GM19395 (cell line): ENCODE results near the gene AGPAT2.
"Not testable (repeated sequence)": the region's sequence is repeated elsewhere in the genome, so short reads cannot be mapped to it uniquely, and the experiment has no call there.

Experiments
- ATAC-seq: cut with Tn5 transposase; IDR thresholded peaks from one replicate; pipeline ENCODE4 v1.9.1; 2021; ENCODE audit warnings: mild to moderate bottlenecking, moderate library complexity; ENCODE audit not compliant: unreplicated experiment

AGPAT2 gene

DNA sequence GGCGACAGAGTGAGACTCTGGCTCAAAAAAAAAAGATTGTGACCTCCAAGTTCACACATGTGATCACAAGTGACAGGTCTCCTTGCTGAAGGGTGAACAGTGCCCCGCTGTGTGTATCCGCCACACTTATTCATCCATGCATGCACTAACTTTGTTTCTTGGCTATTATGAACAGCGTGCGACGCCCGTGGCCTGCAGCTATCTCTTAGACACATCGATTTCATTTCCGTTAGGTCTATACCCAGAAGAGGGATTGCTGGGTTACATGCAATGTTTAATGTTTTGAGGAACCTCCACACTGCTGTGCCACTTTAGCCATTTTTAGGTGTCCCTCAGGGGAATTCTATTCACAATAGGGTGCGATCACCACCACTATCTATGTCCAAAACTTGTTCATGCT, 36.6 kb downstream of the AGPAT2 start:
- ATAC-seq, result no peak

DNA sequence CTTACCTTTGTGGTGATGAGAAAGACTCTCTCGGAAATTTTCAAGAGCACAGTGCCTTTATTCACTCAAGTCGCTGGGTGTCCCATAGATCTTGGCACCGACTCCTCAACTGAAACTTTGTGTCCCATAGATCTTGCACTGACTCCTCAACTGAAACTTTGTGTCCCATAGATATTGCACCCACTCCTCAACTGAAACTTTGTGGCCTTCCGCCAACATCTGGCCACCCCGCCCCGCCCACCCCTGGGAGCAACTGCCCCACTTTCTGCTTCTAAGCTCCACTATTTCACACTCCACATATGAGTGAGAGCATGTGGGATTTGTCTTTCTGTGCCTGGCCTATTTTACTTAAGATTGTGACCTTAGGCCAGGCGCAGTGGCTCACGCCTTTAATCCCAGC, 37.2 kb downstream of the AGPAT2 start:
- no peak for ATAC-seq

DNA sequence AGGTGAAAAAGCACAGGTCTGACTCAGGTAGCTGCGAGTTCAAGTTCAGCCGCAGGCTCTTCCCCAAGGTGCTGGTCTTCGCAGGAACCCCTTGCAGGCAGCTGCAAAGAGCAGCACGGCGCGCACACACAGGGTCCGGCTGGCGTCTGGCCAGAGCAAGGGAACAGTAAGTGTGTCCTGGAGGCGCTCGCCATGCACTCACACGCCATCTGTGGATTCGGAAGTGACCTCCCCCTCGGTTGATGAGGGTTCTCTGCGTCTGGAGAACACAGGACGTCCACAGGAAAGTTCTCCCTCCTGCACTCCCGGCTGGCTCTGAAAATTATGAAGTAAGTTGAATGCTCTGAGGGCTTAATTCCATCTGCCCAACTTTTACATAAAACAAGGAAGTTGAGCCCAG, 38.5 kb downstream of the AGPAT2 start:
- no peak for ATAC-seq

DNA sequence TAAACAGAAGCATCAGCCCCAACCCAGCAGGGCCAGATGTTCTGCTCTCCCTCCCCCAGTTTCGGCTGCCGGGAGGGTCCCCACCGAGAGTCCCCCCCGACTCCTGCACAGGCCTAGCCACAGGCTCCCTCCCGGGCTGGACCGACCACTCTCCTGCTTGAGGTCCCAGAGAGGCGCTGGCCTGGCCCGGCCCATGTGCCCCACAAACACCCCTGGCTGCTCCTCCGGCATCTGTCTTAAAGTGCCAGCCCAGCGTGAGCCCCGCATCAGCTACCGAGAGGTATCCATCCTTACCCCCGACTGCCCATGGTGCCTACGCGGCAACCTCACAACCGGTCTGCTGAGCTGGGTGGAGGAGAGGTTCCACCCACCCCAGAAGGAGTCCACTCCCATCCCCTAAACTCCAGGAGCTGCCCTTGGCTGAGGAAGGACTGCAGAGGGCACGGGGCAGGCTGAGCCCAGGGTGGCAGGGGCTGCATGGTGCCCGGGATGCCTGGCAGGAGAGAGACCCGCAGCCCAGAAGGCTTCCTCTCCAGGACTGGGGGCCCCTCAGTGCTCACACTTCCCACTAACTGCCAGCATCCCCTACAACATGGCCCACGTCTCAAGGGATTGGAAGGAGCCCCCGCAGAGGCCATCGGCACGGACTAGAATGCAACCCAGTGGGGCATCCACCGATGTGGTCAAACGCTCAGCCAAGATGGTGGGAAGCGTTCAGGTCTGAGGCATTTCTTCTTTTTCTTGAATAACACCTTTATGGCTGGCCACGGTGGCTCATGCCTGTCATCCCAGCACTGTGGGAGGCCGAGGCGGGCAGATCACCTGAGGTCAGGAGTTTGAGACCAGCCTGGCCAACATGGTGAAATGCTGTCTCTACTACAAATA, 40.2 kb downstream of the AGPAT2 start:
- ATAC-seq, result no peak

DNA sequence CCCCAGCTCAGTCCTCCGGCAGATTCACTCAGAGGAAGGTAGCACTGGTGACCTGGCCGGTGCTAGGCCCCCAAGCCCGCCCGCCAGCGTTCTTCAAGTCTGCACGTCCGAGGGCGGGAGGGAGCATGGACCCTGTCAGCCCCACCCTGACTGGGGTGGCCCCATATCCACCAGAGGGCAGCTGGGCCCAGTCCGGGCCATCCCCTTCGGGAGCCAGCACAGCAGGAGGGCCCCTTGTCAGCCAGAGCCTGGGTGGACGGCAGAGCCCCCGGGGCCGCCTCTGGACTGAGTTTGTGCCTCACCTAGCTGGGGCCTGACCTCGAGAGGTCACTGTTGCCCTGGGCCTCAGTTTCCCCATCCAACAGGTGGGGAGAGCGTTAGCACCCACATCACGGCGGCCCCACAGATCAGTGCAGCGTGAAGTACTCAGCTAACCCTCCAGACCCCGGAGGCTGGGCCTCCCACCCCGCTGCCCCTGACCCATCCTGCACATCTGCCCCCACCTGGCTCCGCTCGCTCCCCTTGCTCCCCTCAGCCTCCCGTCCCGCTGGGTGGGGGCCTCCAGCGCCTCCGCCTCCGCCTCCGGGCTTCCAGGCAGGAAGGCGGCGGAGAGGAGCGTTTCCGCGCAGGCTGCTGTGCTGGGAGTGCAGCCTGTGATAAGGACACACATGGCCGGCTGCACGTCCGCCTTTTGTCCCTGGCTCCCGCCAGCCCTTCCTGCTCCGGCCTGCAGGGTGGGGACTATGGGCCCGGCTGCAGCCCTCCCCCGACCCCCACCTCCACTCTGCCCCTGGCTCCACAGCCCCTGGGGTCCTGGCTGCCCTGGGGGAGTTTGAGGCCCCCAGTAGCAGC, 41.1 kb downstream of the AGPAT2 start:
- ATAC-seq, result no peak

DNA sequence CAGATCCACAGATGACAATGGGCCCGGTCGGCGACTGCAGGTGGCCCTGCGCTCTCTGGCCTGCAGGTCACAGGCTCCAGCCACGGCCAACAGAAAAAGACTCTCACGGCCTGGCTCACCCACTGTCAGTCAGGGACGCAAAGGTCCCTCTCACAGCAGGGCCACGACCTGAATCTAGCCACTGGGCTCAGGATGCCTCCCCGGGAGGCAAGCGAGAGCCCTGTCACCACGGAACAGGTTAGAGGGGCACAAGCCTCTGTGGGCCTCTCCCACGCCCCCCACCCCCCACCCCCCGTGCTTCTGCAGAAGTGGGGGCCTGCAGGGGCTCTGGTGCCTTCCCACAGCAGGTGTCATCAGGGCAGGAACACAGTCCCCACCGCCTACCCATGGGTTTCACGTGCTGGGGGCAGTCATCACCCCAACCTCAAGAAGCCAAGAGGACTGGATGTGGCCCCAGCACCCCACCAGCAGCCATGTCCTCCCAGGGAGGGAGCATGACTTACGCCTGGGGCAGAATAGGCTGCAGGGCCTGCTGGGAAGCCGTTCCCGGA, 41.8 kb downstream of the AGPAT2 start:
- no peak for ATAC-seq

GRCh38 chr9:136644593-136645351, 42.5 kb downstream of the AGPAT2 start:
- ATAC-seq, result no peak

DNA sequence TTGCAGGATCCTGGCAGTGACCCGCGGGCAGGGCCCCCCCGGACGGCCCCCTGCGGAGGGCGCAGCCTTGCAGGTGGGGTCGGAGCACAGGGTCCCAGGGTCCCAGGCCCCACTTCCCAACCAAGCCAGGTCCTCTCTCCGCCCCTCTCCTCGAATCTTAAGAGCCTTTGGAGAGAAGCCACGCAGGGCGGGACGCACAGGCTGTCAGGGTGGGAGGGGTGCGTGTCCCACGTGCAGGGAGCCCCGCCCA, 43.0 kb downstream of the AGPAT2 start:
- ATAC-seq, result no peak

- no peak for ATAC-seq
These were observed 43.5 kb downstream of the AGPAT2 start for GRCh38 chr9:136643596-136644342.

DNA sequence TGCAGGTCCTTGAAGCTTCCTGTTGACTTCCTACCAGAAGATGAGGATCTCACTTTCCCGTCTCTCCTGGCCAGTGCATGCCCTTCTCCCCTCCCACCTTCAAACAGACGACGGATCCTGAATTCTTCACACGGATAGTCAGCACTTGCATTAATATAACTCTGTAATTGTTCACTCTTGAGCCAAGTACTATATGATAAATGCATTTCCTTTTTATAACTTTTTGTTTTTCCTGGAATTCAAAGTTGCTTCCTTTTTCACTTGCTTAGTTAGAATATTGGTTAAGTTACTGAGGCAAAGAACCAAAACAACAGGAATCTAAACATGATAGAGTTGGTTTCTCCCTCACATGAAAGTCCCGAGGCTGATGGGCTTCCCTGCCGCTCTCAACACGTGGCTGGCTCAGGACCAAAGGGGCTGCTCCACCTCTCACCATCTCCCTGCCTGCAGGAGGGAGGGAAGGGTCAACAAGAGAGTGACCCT, 44.8 kb downstream of the AGPAT2 start:
- no peak for ATAC-seq

DNA sequence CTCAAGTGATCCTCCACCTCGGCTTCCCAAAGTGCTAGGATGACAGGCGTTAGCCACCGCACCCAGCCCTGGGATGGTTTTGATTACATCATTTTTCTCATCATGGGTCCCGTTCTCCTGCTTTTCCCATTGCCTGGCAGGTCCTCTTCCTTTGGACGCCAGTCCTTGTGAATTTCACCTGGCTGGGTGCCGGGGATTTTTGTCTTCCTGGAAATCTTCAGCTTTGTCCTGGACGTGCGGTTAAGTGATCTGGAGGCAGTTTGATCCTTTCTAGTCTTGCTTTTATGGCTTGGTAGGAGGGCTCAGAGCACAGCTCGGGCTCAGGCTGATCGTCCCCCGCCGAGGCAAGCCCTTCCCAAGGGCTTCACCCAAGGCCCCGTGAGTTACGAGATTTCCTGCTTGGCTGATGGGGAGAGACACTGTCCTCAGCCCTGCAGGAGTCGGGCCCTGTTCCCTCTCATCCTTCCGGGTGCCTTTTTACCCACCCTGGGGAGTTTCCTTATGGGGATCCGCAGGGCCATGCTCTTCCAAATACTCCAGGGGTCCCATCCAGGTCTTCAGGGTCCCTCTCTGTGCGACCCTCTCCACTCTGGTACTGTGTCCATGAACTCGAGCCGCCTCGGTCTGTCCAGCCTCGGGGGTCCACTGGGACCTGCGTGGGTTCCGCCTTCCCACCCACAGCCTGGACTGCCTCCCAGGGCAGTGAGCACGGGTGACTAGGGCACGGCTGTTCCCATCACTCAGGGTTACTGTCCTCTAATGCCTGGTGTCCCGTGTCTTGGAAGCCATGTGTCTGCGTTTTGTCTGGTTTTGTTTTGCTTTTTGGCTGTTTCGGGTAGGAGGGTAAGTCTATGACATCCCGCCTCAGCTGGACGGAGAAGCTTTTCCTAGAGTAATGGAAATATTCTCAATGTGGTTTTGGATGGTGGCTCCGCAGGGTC, 46.8 kb downstream of the AGPAT2 start:
- no peak for ATAC-seq

DNA sequence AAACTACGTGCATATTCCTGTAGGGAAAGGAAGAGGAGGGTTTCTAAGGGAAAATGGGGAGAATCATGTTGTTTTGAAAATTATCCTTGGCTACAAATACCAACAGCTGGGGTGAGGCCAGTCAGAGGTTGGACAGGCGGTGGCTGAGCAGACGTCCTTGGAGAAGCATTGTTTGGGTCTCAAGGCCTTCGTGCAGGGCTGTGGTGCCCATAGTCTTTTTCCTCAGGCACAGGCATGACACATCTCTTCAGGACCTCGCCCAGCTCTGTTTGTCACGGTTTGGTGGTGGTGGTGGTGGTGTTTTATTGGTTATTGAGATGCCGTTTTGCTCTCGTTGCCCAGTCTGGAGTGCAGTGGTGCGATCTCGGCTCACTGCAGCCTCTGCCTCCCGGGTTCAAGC, 52.4 kb downstream of the AGPAT2 start:
- ATAC-seq, result no peak

GRCh38 chr9:136632491-136633106, 54.7 kb downstream of the AGPAT2 start:
- ATAC-seq, result not testable (repeated sequence)

DNA sequence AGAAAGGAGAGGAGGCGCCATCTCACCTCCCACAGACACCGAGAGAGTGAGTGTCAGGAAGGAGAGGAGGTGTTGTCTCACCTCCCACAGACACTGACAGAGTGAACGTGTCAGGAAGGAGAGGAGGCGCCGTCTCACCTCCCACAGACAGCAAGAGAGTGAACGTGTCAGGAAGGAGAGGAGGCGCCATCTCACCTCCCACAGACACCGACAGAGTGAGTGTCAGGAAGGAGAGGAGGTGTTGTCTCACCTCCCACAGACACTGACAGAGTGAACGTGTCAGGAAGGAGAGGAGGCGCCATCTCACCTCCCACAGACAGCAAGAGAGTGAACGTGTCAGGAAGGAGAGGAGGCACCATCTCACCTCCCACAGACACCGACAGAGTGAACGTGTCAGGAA, 55.2 kb downstream of the AGPAT2 start:
- not testable (repeated sequence) for ATAC-seq

GRCh38 chr9:136631038-136632000, 55.9 kb downstream of the AGPAT2 start:
- ATAC-seq, result no peak

DNA sequence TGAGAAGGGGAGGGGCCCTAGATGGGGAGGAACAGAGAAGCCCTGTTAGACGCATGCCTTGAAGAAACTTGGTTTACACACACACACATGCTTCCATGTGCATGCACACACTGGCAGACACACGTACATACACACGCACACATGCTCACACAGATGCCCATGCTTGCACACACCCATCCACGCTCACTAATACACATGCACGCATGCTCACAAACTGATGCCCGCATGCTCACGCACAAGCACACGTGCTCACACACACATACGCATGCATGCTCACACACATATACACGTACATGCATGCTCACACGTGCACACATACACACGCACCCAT, 56.6 kb downstream of the AGPAT2 start:
- ATAC-seq, result no peak

GRCh38 chr9:136629879-136630661, 57.2 kb downstream of the AGPAT2 start:
- ATAC-seq, result no peak
